K562 (cell line): ENCODE measurements around the gene SLAMF7. TPM values are rescaled to one million over a fixed set of nuclear protein-coding genes. Genes with fewer than 3 reads are reported as not detected.
A peak's percentile ranks its signal among the peaks of the same experiment; 100 is the strongest.

Experiments used
- CTCF ChIP-seq, 3 experiments: IDR thresholded peaks in 2 of 3; conservative IDR thresholded peaks in 1 of 3; 2 replicates each; pipeline ENCODE4 v1.5.1; 2011 to 2012; ENCODE audit warnings: low read length in 3 of 3, mild to moderate bottlenecking in 3 of 3, control low read depth in 2 of 3, improper control_type of control experiment in 1 of 3, inconsistent platforms in 1 of 3, low read depth in 1 of 3, mixed read lengths in 1 of 3, moderate library complexity in 1 of 3; ENCODE audit not compliant: insufficient read depth in 2 of 3
- CUX1 ChIP-seq: fragments of 200-800 bp; sonication (Bioruptor generic); IDR thresholded peaks from 2 replicates; pipeline ENCODE4 v1.6.1; 2016; ENCODE audit warnings: missing genetic modification characterization, missing compliant biosample characterization
- LEF1 ChIP-seq: fragments of 450-650 bp; IDR thresholded peaks from 2 replicates; pipeline ENCODE4 v1.6.1; 2016; ENCODE audit warnings: mild to moderate bottlenecking
- polyA plus RNA-seq, 8 experiments: library from polyadenylated mRNA; depleted of rRNA in 4 of 8; stranded (reverse) in 5 of 8; unstranded in 3 of 8; fragments of >200 nt; fragmentation: Nextera tagmentation in 2 of 8; fragmentation: Illumina TruSeq in 1 of 8; extraction: Ambion mirVana in 2 of 8; extraction: Trizol in 1 of 8; gene quantifications; 2 replicates each; pipeline versions ENCODE4 v1.2.1 to v1.2.3, GENCODE V29; 2011 to 2014; ENCODE audit warnings: inconsistent platforms in 1 of 8, missing spikeins in 1 of 8
- total RNA-seq, 7 experiments: library from RNA; depleted of rRNA in 6 of 7; stranded (reverse); fragments of >200 nt in 6 of 7; fragmentation: Illumina TruSeq in 2 of 7; extraction: Trizol in 2 of 7; gene quantifications; 2 replicates each; pipeline versions ENCODE4 v1.2.1 to v1.2.3, GENCODE V29; 2011 to 2021; ENCODE audit warnings: low replicate concordance in 1 of 7

Gene SLAMF7
- total and polyA plus RNA-seq, 9 of the 15 experiments (the other 6 are each of a cell fraction or from before 2014, with no cell fraction given) = 0.11 to 1.2 (median 0.22) TPM; not detected in 2

DNA sequence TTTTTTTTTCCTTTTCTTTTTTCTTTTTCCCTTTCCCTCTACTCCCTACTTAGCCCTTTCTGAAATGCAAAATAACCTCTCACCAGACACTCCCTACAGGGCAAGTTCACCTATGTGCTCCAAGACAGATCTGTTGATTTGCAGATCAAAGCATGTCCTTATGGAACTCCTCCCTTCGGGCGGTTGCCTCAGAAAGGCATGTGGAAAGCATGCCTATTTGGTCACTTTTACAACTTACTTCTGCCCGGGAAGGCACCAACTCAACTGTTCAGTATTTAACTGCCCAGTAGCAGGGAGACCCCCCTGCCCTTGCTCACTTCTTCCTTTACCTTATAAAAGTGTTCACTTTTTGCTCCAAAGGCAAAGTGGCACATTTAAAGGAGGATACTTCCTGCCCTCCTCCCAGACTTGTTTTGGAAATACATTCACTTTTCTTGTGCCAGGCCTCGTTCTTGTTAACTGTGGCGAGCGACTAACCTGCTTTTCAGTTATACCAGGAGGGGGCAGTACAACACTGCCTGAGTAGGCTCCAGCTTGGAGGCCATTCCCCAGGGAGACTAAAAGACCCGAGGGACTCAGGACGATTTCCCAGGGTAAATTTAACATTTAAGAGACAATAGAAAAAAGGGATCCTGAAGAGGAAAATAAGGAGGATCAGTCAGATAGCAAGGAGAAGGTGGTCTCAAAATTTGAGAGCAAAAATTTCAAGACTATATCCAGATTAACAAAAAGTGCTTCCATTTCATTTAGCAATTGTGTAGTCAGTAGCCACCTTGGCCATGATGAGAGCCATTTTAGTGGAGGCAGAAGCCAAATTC lies 12.3 kb upstream of the SLAMF7 start (continued):
- TF ChIP-seq CTCF (IDR thresholded peaks at IDR 0.05 in 2 of 3, conservative IDR thresholded peaks at IDR 0.05 in 1 of 3; ENCODE audit: insufficient read depth in 2 of 3, low read depth in 1 of 3, low read length in 3 of 3) (peak; percentile 85 to 92 (median 88)), CUX1 (peak; percentile 66; the same call in 1 of the 2 replicates), LEF1 (peak; percentile 42; the same call in 1 of the 2 replicates)
